Endothelial cell of umbilical vein (primary cell): ENCODE measurements around the gene ILRUN.

Experiments used
- EZH2 ChIP-seq: IDR thresholded peaks from 2 replicates; pipeline ENCODE4 v1.6.1; 2012; ENCODE audit warnings: borderline replicate concordance, low read depth, mild to moderate bottlenecking, moderate library complexity, low read length, inconsistent platforms; ENCODE audit not compliant: severe bottlenecking
- JUN ChIP-seq: IDR thresholded peaks from 2 replicates; pipeline ENCODE4 v1.6.1; 2011; ENCODE audit warnings: borderline replicate concordance, low read depth; ENCODE audit not compliant: insufficient read length, insufficient read depth
- POLR2A ChIP-seq: IDR thresholded peaks from 2 replicates; pipeline ENCODE4 v1.6.1; 2012; ENCODE audit warnings: low read depth, mild to moderate bottlenecking, control low read depth, low read length
- POLR2AphosphoS5 ChIP-seq: IDR thresholded peaks from 2 replicates; pipeline ENCODE4 v1.6.1; 2012; ENCODE audit warnings: low read depth, mild to moderate bottlenecking, control low read depth, low read length, moderate library complexity; ENCODE audit not compliant: insufficient read depth
- TF ChIP-seq, protein P1 (sequence below), 2 donors: IDR thresholded peaks; 1 replicate in 1 of 2; 2 replicates in 1 of 2; pipeline ENCODE4 v1.5.1; 2011; ENCODE audit warnings: low read length in 2 of 2, mild to moderate bottlenecking in 2 of 2, moderate library complexity in 2 of 2, control low read depth in 1 of 2, inconsistent platforms in 1 of 2, low read depth in 1 of 2; ENCODE audit not compliant: insufficient read depth in 1 of 2; ENCODE audit errors: extremely low read depth in 1 of 2
- TF ChIP-seq, protein P2 (sequence below): IDR thresholded peaks from 2 replicates; pipeline ENCODE4 v1.6.1; 2011; ENCODE audit not compliant: insufficient read depth, insufficient read length

DNA sequence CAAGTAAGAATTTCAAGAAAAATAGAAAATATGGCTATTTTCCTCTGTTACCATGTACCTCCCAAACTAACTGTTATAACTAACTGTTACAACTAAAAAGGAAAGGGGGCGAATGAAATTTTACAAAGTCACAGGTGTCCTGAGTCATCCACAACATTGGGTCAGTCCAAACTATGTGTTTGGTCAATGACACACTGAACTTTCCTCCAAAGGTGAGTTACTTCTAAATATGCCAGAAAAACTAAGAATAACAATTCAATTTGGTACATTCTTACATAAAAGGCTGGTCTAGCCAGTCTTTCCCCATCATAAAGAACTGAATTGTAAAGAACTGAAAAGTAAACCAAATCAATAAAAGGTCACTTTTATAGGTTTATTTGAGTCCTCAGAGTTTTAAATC, 44.3 kb downstream of the ILRUN start:
- TF ChIP-seq, protein P1, sequence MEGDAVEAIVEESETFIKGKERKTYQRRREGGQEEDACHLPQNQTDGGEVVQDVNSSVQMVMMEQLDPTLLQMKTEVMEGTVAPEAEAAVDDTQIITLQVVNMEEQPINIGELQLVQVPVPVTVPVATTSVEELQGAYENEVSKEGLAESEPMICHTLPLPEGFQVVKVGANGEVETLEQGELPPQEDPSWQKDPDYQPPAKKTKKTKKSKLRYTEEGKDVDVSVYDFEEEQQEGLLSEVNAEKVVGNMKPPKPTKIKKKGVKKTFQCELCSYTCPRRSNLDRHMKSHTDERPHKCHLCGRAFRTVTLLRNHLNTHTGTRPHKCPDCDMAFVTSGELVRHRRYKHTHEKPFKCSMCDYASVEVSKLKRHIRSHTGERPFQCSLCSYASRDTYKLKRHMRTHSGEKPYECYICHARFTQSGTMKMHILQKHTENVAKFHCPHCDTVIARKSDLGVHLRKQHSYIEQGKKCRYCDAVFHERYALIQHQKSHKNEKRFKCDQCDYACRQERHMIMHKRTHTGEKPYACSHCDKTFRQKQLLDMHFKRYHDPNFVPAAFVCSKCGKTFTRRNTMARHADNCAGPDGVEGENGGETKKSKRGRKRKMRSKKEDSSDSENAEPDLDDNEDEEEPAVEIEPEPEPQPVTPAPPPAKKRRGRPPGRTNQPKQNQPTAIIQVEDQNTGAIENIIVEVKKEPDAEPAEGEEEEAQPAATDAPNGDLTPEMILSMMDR (IDR thresholded peaks at IDR 0.05; ENCODE audit: extremely low read depth in 1 of 2, insufficient read depth in 1 of 2, low read depth in 1 of 2, low read length in 2 of 2) = no peak
- TF ChIP-seq POLR2A (no peak), EZH2 (no peak), POLR2AphosphoS5 (no peak), JUN (no peak)
- TF ChIP-seq, protein P2, sequence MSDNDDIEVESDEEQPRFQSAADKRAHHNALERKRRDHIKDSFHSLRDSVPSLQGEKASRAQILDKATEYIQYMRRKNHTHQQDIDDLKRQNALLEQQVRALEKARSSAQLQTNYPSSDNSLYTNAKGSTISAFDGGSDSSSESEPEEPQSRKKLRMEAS = no peak
